B cell (primary cell): ENCODE data around the gene GGNBP2. TPM values are rescaled to one million over a fixed set of nuclear protein-coding genes. Genes with fewer than 3 reads are reported as not detected.

Experiments
- ATAC-seq: fragments of 200-7000 bp; cut with Tn5 transposase; one replicate; pipeline ENCODE4 v1.10.0; 2021; ENCODE audit warnings: low read depth, mild to moderate bottlenecking, moderate number of reproducible peaks, moderate library complexity
- CTCF ChIA-PET: fragments of 350-600 bp; sonication (Branson Sonifier 250); formaldehyde crosslinking; loops from one replicate; lab custom pipeline; 2021; ENCODE audit warnings: antibody characterized with exemption, inconsistent platforms; lab: Charles Lee
- POLR2A ChIA-PET: fragments of 350-600 bp; sonication (Branson Sonifier 250); formaldehyde crosslinking; loops from one replicate; lab custom pipeline; 2021; ENCODE audit warnings: antibody characterized with exemption; lab: Charles Lee
- DNase-seq: peaks from one replicate; pipeline ENCODE4 v3.0.0; 2013
- H2AFZ ChIP-seq: 2 replicates; pipeline ENCODE4 v1.6.1; 2012; ENCODE audit warnings: mild to moderate bottlenecking, low read depth, low read length; ENCODE audit not compliant: insufficient read depth, poor library complexity, severe bottlenecking
- H3K27ac ChIP-seq, 2 donors: 1 replicate in 1 of 2; 2 replicates in 1 of 2; pipeline ENCODE4 v1.5.1; 2012 to 2013; ENCODE audit warnings: low read length in 2 of 2, mild to moderate bottlenecking in 2 of 2, moderate library complexity in 1 of 2
- H3K27me3 ChIP-seq, 4 experiments: fragments of 200-600 bp in 1 of 4; sonication (generic) in 1 of 4; replicated peaks in 1 of 4; 1 replicate in 2 of 4; 2 replicates in 2 of 4; pipeline versions ENCODE4 v1.6.1 to v1.7.0; 2013 to 2016; ENCODE audit warnings: low read length in 3 of 4, mild to moderate bottlenecking in 2 of 4, mixed read lengths in 1 of 4, moderate library complexity in 1 of 4; ENCODE audit not compliant: insufficient read depth in 4 of 4, control insufficient read depth in 3 of 4; ENCODE audit errors: control extremely low read depth in 1 of 4
- H3K36me3 ChIP-seq, 2 experiments: replicated peaks in 1 of 2; 1 replicate in 1 of 2; 2 replicates in 1 of 2; pipeline versions ENCODE4 v1.6.1 to v1.7.1; 2013; ENCODE audit warnings: low read length in 1 of 2; ENCODE audit not compliant: insufficient read depth in 2 of 2, control insufficient read depth in 1 of 2; ENCODE audit errors: control extremely low read depth in 1 of 2, extremely low read depth in 1 of 2
- H3K4me1 ChIP-seq, 2 donors: fragments of 200-600 bp in 1 of 2; sonication (generic) in 1 of 2; 1 replicate in 1 of 2; 2 replicates in 1 of 2; pipeline versions ENCODE4 v1.5.1 to v1.6.1; 2013 to 2017; ENCODE audit warnings: low read length in 2 of 2; ENCODE audit not compliant: control insufficient read depth in 2 of 2, insufficient read depth in 2 of 2
- H3K4me2 ChIP-seq: replicated peaks from 2 replicates; pipeline ENCODE3; 2012; ENCODE audit warnings: mild to moderate bottlenecking, low read depth, low read length; ENCODE audit not compliant: poor library complexity, severe bottlenecking
- H3K4me3 ChIP-seq, 5 experiments: fragments of 200-600 bp in 1 of 5; sonication (generic) in 1 of 5; 1 replicate in 3 of 5; 2 replicates in 2 of 5; pipeline versions ENCODE4 v1.5.1 to v1.7.0; 2011 to 2016; ENCODE audit warnings: low read length in 4 of 5, mild to moderate bottlenecking in 4 of 5, low read depth in 2 of 5, control low read depth in 1 of 5, moderate library complexity in 1 of 5; ENCODE audit not compliant: insufficient read depth in 1 of 5; ENCODE audit errors: control extremely low read depth in 1 of 5, extremely low read depth in 1 of 5
- H3K79me2 ChIP-seq: fragments of 200-600 bp; sonication (generic); one replicate; pipeline ENCODE4 v1.6.0; 2016; ENCODE audit warnings: low read length; ENCODE audit not compliant: control insufficient read depth, insufficient read depth
- H3K9ac ChIP-seq: fragments of 200-600 bp; sonication (generic); 2 replicates; pipeline ENCODE4 v1.6.1; 2017; ENCODE audit warnings: mild to moderate bottlenecking, low read length, moderate library complexity
- H3K9me3 ChIP-seq, 3 donors: one replicate each; pipeline versions ENCODE4 v1.6.1 to v1.7.1; 2013; ENCODE audit warnings: low read length in 2 of 3; ENCODE audit not compliant: control insufficient read depth in 2 of 3, insufficient read depth in 1 of 3; ENCODE audit errors: control extremely low read depth in 1 of 3
- H4K20me1 ChIP-seq: 2 replicates; pipeline ENCODE4 v1.6.0; 2012; ENCODE audit warnings: mild to moderate bottlenecking, low read length; ENCODE audit not compliant: insufficient read depth, control insufficient read depth, poor library complexity, severe bottlenecking
- H3K27ac Mint-ChIP-seq: one replicate; pipeline ENCODE4 v1.8.0; 2021; ENCODE audit warnings: mixed read lengths
- H3K27me3 Mint-ChIP-seq: one replicate; pipeline ENCODE4 v1.8.0; 2021; ENCODE audit warnings: mixed read lengths
- H3K4me1 Mint-ChIP-seq: one replicate; pipeline ENCODE4 v1.8.0; 2021; ENCODE audit warnings: mixed read lengths
- H3K4me3 Mint-ChIP-seq: one replicate; pipeline ENCODE4 v1.8.0; 2021; ENCODE audit warnings: mixed read lengths
- H3K9me3 Mint-ChIP-seq: one replicate; pipeline ENCODE4 v1.8.0; 2022; ENCODE audit warnings: mixed read lengths; ENCODE audit not compliant: insufficient read depth
- EZH2 ChIP-seq: IDR thresholded peaks from 2 replicates; pipeline ENCODE4 v1.6.1; 2012; ENCODE audit warnings: borderline replicate concordance, low read depth, mild to moderate bottlenecking, moderate library complexity, low read length; ENCODE audit not compliant: insufficient read depth, poor library complexity, severe bottlenecking
- whole genome bisulfite sequencing: methylation state at CpG from one replicate; pipeline ENCODE4 v1.1.5; 2013; ENCODE audit warnings: missing lambda C conversion rate; ENCODE audit not compliant: insufficient coverage; 5-methylcytosine and 5-hydroxymethylcytosine counted together
- intact Hi-C: fragments of 100-400 bp; cut with micrococcal nuclease; formaldehyde crosslinking; loops from one replicate; pipeline ENCODE4 v1.10.0; 2022
- polyA plus RNA-seq: library from polyadenylated mRNA; depleted of rRNA; stranded (reverse); fragments of >200 nt; gene quantifications from 2 replicates; pipeline ENCODE4 v1.2.3, GENCODE V29; 2012
- total RNA-seq, 2 donors: library from RNA; stranded (reverse); fragments of 120-200 nt in 1 of 2; gene quantifications; 1 replicate in 1 of 2; 2 replicates in 1 of 2; pipeline versions ENCODE4 v1.2.3 to v1.2.4, GENCODE V29; 2013 to 2022
- TF ChIP-seq, protein P1 (sequence below): fragments of 200-600 bp; IDR thresholded peaks from one replicate; pipeline ENCODE4 v1.8.0; 2022; ENCODE audit warnings: antibody characterized with exemption, mild to moderate bottlenecking

GGNBP2 gene
- total and polyA plus RNA-seq, 2 donors (not counting 1 experiment from before 2014, with no cell fraction given): 107 to 137 TPM

DNA sequence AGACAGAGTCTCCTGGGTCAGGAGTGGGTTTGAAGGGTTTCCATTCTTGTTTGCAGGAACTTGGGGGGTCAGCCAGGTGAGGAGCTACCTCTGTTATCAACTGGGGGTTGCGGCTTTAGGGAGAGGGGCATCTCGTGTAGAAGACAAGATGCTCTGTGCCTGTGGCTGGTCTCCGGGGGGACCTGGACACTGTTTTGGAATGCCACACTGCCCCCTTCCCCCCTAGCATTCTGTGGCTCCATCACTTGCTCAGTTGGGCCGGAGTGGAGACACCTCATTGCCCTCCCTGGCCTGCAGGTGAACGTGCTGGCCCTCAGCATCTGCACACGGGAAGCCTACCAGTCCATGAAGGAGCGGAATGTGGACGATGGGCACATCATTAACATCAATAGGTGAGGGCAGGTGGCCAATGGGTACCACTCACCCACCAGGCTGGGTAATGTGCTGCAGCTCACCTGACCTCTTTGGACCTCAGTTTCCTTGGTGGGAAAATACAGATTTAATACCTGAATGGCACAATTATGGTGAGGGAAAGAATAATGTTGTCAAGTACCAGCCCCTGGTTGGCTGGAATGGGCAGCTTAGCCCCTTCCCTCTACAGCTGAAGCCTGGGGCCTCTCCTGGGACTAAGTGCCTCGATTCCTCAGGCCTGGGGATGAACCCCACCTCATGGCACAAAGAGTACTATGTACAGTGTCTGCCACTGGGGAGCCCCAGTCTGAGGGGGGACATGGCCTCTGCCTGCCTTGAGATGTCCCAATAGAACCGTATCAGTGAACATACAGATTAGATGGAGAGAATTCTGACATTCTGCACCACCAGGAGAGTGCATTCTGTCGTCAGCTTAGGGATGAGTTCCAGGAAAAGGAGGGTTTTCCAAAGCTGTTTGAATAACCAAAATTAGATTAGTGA lies 53.4 kb downstream of the GGNBP2 start:
- peaks cover 11 to 19% of the 10 kb centered on the region in 2 donors for H3K4me1 ChIP-seq
- no peaks in the 10 kb centered on the region for H3K9me3 ChIP-seq
- CTCF ChIA-PET: interaction anchor here (1.1 kb wide), 1 partner anchor 448 kb away, joined by 3 read pairs; no protein-coding TSS in a partner anchor
- no peak overlapping the region for H2AFZ ChIP-seq
- Mint-ChIP-seq H3K4me3 (no peak overlapping the region), H3K27me3 (no peaks in the 10 kb centered on the region), H3K27ac (no peak overlapping the region), H3K9me3 (no peaks in the 10 kb centered on the region), H3K4me1 (peaks cover 25% of the 10 kb centered on the region)
- H3K27ac ChIP-seq: no peak overlapping the region
- no peak overlapping the region for H3K9ac ChIP-seq
- ATAC-seq (no peak), DNase-seq (no peak)
- no peak overlapping the region for H3K4me2 ChIP-seq
- POLR2A ChIA-PET: interaction anchor here (1.0 kb wide), 1 partner anchor 53 kb away, joined by 5 read pairs; the partner anchor contains the start of gene GGNBP2
- peaks cover 0 to 5% (median 0%) of the 10 kb centered on the region in 4 experiments for H3K27me3 ChIP-seq
- H3K36me3 ChIP-seq: no peaks in the 10 kb centered on the region
- intact Hi-C loops: no loop called here
- H4K20me1 ChIP-seq: no peaks in the 10 kb centered on the region
- 98% methylated on average over 11 of the region's 11 CpGs for WGBS
- peaks cover 15% of the 10 kb centered on the region for H3K79me2 ChIP-seq
- H3K4me3 ChIP-seq: no peak overlapping the region
- TF ChIP-seq, protein P1, sequence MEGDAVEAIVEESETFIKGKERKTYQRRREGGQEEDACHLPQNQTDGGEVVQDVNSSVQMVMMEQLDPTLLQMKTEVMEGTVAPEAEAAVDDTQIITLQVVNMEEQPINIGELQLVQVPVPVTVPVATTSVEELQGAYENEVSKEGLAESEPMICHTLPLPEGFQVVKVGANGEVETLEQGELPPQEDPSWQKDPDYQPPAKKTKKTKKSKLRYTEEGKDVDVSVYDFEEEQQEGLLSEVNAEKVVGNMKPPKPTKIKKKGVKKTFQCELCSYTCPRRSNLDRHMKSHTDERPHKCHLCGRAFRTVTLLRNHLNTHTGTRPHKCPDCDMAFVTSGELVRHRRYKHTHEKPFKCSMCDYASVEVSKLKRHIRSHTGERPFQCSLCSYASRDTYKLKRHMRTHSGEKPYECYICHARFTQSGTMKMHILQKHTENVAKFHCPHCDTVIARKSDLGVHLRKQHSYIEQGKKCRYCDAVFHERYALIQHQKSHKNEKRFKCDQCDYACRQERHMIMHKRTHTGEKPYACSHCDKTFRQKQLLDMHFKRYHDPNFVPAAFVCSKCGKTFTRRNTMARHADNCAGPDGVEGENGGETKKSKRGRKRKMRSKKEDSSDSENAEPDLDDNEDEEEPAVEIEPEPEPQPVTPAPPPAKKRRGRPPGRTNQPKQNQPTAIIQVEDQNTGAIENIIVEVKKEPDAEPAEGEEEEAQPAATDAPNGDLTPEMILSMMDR: no peak
- no peak for TF ChIP-seq EZH2

DNA sequence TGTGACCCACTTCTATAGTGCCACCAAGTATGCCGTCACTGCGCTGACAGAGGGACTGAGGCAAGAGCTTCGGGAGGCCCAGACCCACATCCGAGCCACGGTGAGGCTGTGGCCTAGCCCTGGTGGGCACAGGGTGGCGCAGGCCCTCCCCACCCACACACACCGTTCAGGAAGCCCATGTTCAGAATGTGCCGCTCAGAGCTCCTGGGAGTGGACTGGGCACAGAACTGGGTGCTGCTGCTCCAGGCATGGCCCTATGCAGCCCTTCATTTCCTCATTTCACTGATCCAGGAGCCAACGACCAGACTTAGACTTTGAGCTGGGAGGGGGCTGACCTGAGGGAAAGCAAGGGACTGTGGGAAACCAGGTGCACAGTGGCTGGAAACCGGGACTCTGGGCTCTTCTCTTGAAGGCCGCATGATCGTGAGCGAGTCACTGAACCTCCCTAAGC lies 54.3 kb downstream of the GGNBP2 start:
- Mint-ChIP-seq H3K4me1 (peaks cover 24% of the 10 kb centered on the region), H3K9me3 (no peaks in the 10 kb centered on the region), H3K4me3 (no peak overlapping the region), H3K27me3 (no peaks in the 10 kb centered on the region), H3K27ac (no peak overlapping the region)
- ChIA-PET POLR2A (no interaction called here), CTCF (interaction anchor here (0.6 to 1.4 kb wide), 3 partner anchors 9 to 648 kb away, joined by 3 to 4 read pairs (median 3); no protein-coding TSS in a partner anchor)
- Histone ChIP-seq H2AFZ (no peak overlapping the region), H4K20me1 (peaks cover 7% of the 10 kb centered on the region), H3K36me3 (no peaks in the 10 kb centered on the region), H3K9me3 (no peaks in the 10 kb centered on the region), H3K4me3 (no peak overlapping the region), H3K27me3 (peaks cover 0 to 3% (median 0%) of the 10 kb centered on the region in 4 experiments), H3K4me1 (peaks cover 11 to 25% of the 10 kb centered on the region in 2 donors), H3K27ac (no peak overlapping the region), H3K79me2 (peaks cover 23% of the 10 kb centered on the region), H3K4me2 (no peak overlapping the region), H3K9ac (no peak overlapping the region)
- intact Hi-C loops: no loop called here
- no peak for ATAC-seq
- DNase-seq: no peak
- TF ChIP-seq, protein P1: no peak
- TF ChIP-seq EZH2: no peak
- 95% methylated on average over 11 of the region's 13 CpGs for WGBS
